ENCODE data around the gene POLR2L. TPM values are rescaled to one million over a fixed set of nuclear protein-coding genes. Genes with fewer than 3 reads are reported as not detected.

The POLR2L gene
- total RNA-seq, 1 donor from 2014 or later: 53.8 TPM

DNA sequence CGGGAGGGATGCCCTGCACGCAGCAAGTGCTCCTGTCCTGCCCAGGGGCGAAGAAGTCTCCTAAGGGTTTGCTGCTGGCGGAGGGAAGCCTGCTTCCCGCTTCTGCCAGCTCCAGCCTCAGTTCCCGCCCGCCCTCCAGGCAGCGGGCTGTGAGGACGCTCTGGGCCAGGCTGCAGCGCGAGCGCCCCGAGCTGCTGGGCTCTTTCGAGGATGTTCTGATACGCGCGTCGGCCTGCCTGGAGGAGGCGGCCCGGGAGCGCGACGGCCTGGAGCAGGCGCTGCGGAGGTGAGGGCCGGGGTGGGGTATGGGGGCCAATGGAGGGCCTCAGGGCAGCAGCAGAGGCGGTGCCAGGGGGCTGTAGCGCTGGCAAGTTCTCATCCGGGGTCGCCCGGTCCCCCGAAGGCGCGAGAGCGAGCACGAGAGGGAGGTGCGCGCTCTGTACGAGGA, 12.5 kb downstream of the POLR2L start:
- intact Hi-C loops (cut with DNase I): no loop called here
- H3K36me3 ChIP-seq: peaks cover 0 to 5% of the 10 kb centered on the region in 2 donors
- DNase-seq (ENCODE audit: extremely low spot score in 2 of 2): no peak
- no peaks in the 10 kb centered on the region for H3K9me3 ChIP-seq
- TF ChIP-seq, protein P1, sequence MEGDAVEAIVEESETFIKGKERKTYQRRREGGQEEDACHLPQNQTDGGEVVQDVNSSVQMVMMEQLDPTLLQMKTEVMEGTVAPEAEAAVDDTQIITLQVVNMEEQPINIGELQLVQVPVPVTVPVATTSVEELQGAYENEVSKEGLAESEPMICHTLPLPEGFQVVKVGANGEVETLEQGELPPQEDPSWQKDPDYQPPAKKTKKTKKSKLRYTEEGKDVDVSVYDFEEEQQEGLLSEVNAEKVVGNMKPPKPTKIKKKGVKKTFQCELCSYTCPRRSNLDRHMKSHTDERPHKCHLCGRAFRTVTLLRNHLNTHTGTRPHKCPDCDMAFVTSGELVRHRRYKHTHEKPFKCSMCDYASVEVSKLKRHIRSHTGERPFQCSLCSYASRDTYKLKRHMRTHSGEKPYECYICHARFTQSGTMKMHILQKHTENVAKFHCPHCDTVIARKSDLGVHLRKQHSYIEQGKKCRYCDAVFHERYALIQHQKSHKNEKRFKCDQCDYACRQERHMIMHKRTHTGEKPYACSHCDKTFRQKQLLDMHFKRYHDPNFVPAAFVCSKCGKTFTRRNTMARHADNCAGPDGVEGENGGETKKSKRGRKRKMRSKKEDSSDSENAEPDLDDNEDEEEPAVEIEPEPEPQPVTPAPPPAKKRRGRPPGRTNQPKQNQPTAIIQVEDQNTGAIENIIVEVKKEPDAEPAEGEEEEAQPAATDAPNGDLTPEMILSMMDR (IDR thresholded peaks at IDR 0.05): no peak
- TF ChIP-seq POLR2AphosphoS5 (IDR thresholded peaks at IDR 0.05; ENCODE audit: insufficient read depth in 1 of 2, low read depth in 1 of 2) (peak in 1 of 2 donors; percentile 6), POLR2A (IDR thresholded peaks at IDR 0.05) (no peak)
- peak overlapping the region; percentile 38 to 42 for H3K4me3 ChIP-seq
- no peak overlapping the region for H3K27ac ChIP-seq
- peaks cover 77% of the 10 kb centered on the region for H3K4me1 ChIP-seq
- no peaks in the 10 kb centered on the region for H3K27me3 ChIP-seq

DNA sequence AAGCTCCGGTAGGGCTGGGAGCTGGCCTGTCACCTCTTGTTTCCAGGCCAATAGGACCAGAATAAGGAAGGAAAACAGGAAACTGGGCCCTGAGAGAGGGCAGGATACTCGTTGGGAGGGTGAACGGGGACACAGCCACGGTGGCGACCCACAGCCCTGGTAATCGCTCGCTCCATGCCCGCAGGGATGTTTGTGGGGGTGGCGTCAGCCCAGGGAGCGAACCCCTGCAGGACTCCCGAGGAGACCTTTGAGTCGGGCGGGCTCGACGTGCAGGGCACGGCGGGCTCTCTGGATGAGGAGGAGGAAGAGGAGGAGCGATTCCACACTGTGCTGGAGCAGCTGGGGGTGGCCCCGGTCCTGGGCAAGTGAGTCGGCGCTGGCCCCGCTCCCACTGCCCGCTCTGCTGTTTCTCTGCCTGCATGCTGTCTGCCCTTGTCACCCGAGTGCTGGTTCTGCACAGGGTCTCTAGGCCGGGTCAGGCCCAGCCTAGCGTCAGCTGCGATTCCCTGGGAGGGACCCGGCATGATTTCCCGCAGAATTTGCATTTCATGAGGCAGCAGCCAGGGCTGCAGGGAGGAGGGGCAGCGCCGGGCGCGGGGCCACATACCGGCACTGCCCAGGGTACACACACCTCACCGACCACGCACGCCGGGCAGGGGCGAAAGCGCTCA, 13.0 kb downstream of the POLR2L start:
- Histone ChIP-seq H3K9me3 (no peaks in the 10 kb centered on the region), H3K36me3 (peaks cover 0 to 11% of the 10 kb centered on the region in 2 donors), H3K4me3 (peak overlapping the region; percentile 38 to 42), H3K27me3 (no peaks in the 10 kb centered on the region), H3K27ac (no peak overlapping the region), H3K4me1 (peaks cover 72% of the 10 kb centered on the region)
- no peak for DNase-seq (ENCODE audit: extremely low spot score in 2 of 2)
- TF ChIP-seq POLR2A (IDR thresholded peaks at IDR 0.05): no peak
- peak; percentile 26 to 54 for TF ChIP-seq POLR2AphosphoS5 (IDR thresholded peaks at IDR 0.05; ENCODE audit: insufficient read depth in 1 of 2, low read depth in 1 of 2)
- TF ChIP-seq, protein P1 (IDR thresholded peaks at IDR 0.05): no peak
- intact Hi-C loops (cut with DNase I): no loop called here

DNA sequence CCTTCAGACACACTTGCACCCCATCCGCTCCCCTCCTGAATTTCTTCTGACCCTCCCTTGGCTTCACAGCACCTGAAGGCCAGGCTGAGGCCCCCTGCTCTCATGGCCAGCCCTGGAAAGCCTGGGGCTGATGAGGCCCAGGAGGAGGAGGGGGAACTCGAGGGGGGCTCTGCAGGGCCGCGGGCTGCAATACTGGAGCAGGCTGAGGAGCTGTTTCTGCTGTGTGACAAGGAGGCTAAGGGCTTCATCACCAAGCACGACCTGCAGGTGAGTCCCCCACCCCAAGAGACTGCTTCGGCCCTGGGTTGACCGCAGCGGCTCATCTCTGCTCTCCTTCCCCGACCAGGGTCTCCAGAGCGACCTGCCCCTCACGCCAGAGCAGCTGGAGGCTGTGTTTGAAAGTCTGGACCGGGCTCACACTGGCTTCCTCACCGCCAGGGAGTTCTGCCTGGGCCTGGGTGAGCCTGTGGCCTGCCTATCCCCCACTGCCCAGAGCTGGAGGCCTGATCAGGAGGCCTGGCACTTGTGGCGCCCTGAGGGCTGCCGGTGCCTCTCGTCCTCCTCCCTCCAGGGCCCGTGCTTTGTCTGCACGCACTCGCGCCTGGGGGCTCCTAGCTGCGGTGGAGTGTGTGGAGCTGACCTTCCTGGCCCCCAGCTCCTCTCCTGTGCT, 13.7 kb downstream of the POLR2L start:
- DNase-seq (ENCODE audit: extremely low spot score in 2 of 2): no peak
- Histone ChIP-seq H3K4me3 (peak overlapping the region in 1 of 2 donors; percentile 42), H3K27me3 (no peaks in the 10 kb centered on the region), H3K4me1 (peaks cover 65% of the 10 kb centered on the region), H3K27ac (no peak overlapping the region), H3K9me3 (no peaks in the 10 kb centered on the region), H3K36me3 (peaks cover 0 to 17% of the 10 kb centered on the region in 2 donors)
- TF ChIP-seq, protein P1 (IDR thresholded peaks at IDR 0.05): no peak
- TF ChIP-seq POLR2A (IDR thresholded peaks at IDR 0.05): no peak
- no peak for TF ChIP-seq POLR2AphosphoS5 (IDR thresholded peaks at IDR 0.05; ENCODE audit: insufficient read depth in 1 of 2, low read depth in 1 of 2)
- intact Hi-C loops (cut with DNase I): no loop called here

DNA sequence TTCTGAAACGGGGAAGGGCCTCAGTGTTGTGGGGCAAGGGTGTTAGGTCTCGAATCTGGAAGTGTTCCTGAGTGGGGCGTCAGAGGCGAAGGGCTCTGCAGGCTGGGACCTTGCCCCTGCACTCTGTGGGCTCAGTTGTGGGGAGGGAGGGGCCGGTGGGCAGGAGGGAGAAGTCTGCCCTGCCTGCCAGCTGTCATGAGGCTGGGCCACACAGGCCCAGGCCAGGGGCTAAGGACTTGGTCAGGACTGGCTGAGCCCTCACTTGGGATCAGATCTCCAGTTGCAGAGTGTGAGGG, 14.5 kb downstream of the POLR2L start, which contains the start of gene CRACR2B:
Gene CRACR2B, plus strand, starts transcription at position 23 of the 296 bp plus-strand sequence. CDS start 689 bp downstream, outside the sequence.
- peaks cover 61% of the 10 kb centered on the region for H3K4me1 ChIP-seq
- TF ChIP-seq, protein P1 (IDR thresholded peaks at IDR 0.05): no peak
- TF ChIP-seq POLR2A (IDR thresholded peaks at IDR 0.05): no peak
- no peak for TF ChIP-seq POLR2AphosphoS5 (IDR thresholded peaks at IDR 0.05; ENCODE audit: insufficient read depth in 1 of 2, low read depth in 1 of 2)
- intact Hi-C loops (cut with DNase I): no loop called here
- H3K36me3 ChIP-seq: peaks cover 0 to 22% of the 10 kb centered on the region in 2 donors
- H3K27ac ChIP-seq: no peak within 1 kb of the TSS
- DNase-seq (ENCODE audit: extremely low spot score in 2 of 2): no peak
- H3K27me3 ChIP-seq: no peaks in the 10 kb centered on the region
- peak within 1 kb of the TSS; percentile 33 to 36 for H3K4me3 ChIP-seq
- H3K9me3 ChIP-seq: no peaks in the 10 kb centered on the region
